ENCODE measurements around the gene ORAI2. TPM values are rescaled to one million over a fixed set of nuclear protein-coding genes. Genes with fewer than 3 reads are reported as not detected.

Gene ORAI2
- total RNA-seq, 2 experiments from 2014 or later: 51.9 to 58.3 TPM

GRCh38 chr7:102418592-102418991 lies 14.8 kb upstream of the ORAI2 start:
- Mint-ChIP-seq H3K27me3 (no peaks in the 10 kb centered on the region), H3K36me3 (peaks cover 29% of the 10 kb centered on the region), H3K9me3 (no peaks in the 10 kb centered on the region), H3K4me1 (peaks cover 48% of the 10 kb centered on the region), H3K27ac (no peak overlapping the region), H3K4me3 (no peak overlapping the region)
- DNase-seq (no peak), ATAC-seq (ENCODE audit: low read depth) (no peak)
- POLR2A ChIA-PET: no interaction called here

DNA sequence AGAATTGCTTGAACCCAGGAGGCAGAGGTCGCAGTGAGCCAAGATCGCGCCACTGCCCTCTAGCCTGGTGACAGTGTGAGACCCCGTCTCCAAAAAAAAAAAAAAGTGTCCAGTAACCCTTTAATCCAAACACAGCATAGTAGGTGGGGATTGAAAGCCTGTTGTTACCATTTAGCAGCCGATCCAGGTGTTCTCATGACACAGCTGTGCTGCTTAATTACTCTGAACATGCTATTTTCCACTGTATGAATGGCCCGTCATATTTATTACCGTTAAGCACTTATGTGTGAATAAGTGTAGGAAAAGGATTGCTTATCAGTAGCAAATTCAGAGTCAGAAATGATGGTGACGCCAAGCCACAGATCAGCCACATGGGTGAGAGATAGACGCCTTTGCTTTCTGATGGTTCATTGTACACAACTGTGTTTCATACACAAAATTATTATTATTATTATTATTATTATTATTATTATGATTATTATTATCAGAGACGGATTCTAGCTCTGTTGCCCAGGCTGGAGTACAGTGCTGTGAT lies 11.6 kb upstream of the ORAI2 start:
- peak overlapping the region; percentile 45 for H3K27ac Mint-ChIP-seq

GRCh38 chr7:102424129-102424551 lies 9.2 kb upstream of the ORAI2 start:
- Mint-ChIP-seq H3K27ac (peak overlapping the region; percentile 99), H3K36me3 (peaks cover 38% of the 10 kb centered on the region), H3K4me3 (no peak overlapping the region), H3K27me3 (no peaks in the 10 kb centered on the region), H3K9me3 (no peaks in the 10 kb centered on the region), H3K4me1 (peaks cover 42% of the 10 kb centered on the region)
- POLR2A ChIA-PET: interaction anchor here (0.5 to 4.0 kb wide), 3 partner anchors 9 to 11 kb away, joined by 3 to 88 read pairs (median 3); no protein-coding TSS in a partner anchor
- ATAC-seq (ENCODE audit: low read depth) (no peak), DNase-seq (no peak)

More for the DNA sequence above, 11.6 kb upstream of the ORAI2 start:
- DNase-seq (no peak), ATAC-seq (ENCODE audit: low read depth) (no peak)
- peaks cover 47% of the 10 kb centered on the region for H3K4me1 Mint-ChIP-seq
- H3K27me3 Mint-ChIP-seq: no peaks in the 10 kb centered on the region
- H3K9me3 Mint-ChIP-seq: no peaks in the 10 kb centered on the region
- POLR2A ChIA-PET: interaction anchor here (1.0 kb wide), 1 partner anchor 12 kb away, joined by 10 read pairs; the partner anchor contains the start of gene ORAI2
- no peak overlapping the region for H3K4me3 Mint-ChIP-seq
- H3K36me3 Mint-ChIP-seq: peaks cover 44% of the 10 kb centered on the region

DNA sequence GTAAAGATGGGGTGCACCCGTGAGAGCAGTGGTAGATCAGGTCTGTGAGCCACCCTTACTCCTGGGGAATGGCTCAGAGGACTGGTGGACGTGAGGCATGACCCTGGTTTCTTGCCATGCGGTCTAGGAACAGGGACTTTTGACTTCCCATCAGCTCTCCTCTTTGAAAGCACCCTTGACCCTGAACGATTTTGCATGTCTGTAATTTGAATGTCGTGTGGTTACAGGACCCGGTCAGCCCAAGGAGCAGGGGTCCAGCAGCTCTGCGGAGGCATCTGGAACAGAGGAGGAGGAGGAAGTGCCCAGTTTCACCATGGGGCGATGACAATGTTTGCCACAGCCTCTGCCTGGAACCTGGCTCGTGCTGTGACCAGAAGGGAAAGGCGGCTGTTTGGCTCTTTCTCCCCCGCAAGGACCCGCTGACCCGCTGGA lies 8.6 kb upstream of the ORAI2 start:
- H3K36me3 Mint-ChIP-seq: peaks cover 38% of the 10 kb centered on the region
- POLR2A ChIA-PET: interaction anchor here (0.5 to 4.0 kb wide), 8 partner anchors 7 to 39 kb away, joined by 3 to 88 read pairs (median 8); partner anchors contain the start of genes ALKBH4 and LRWD1
- H3K9me3 Mint-ChIP-seq: no peaks in the 10 kb centered on the region

DNA sequence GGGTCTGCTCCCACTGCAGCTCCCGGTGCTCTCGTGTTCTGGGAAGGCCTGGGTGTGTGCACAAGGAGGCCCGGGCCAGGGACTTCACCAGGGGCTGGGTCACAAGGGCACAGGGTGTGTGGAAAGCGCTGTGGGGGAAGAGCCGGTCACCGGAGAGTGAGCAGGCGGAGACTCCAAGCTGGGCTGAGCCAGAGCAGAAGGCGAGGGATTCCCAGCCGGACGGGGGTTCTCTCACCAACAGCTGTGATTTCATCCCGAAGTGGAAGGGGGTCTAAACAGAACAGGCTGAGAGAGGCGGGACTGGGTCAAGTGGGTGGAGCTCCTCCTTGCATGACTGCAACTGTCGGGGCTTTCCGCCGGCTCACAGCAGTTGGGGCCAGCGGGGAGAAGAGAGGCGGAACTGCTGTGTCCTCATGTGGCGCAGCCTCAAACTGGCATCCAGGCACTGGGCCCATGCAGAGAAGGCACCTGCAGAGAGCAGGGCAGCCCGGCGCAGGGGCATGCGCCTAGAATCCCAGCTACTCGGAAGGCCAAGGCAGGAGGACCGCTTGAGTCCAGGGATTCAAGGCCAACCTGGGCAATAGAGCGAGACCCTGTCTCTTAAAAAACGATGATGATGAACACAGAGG lies 7.6 kb upstream of the ORAI2 start:
- Mint-ChIP-seq H3K36me3 (peaks cover 33% of the 10 kb centered on the region), H3K4me3 (peak overlapping the region; percentile 89), H3K9me3 (no peaks in the 10 kb centered on the region), H3K27me3 (no peaks in the 10 kb centered on the region), H3K27ac (peak overlapping the region; percentile 99), H3K4me1 (peaks cover 45% of the 10 kb centered on the region)
- DNase-seq (peak; percentile 82), ATAC-seq (ENCODE audit: low read depth) (peak; percentile 84)
- POLR2A ChIA-PET: interaction anchor here (1.2 to 4.0 kb wide), 10 partner anchors 8 to 38 kb away, joined by 3 to 88 read pairs (median 11); partner anchors contain the start of genes ALKBH4, LRWD1 and PRKRIP1

More for the DNA sequence above, 8.6 kb upstream of the ORAI2 start:
- no peak for DNase-seq
- H3K27ac Mint-ChIP-seq: peak overlapping the region; percentile 99
- H3K4me3 Mint-ChIP-seq: peak overlapping the region; percentile 89
- peaks cover 47% of the 10 kb centered on the region for H3K4me1 Mint-ChIP-seq
- H3K27me3 Mint-ChIP-seq: no peaks in the 10 kb centered on the region
- ATAC-seq (ENCODE audit: low read depth): no peak

DNA sequence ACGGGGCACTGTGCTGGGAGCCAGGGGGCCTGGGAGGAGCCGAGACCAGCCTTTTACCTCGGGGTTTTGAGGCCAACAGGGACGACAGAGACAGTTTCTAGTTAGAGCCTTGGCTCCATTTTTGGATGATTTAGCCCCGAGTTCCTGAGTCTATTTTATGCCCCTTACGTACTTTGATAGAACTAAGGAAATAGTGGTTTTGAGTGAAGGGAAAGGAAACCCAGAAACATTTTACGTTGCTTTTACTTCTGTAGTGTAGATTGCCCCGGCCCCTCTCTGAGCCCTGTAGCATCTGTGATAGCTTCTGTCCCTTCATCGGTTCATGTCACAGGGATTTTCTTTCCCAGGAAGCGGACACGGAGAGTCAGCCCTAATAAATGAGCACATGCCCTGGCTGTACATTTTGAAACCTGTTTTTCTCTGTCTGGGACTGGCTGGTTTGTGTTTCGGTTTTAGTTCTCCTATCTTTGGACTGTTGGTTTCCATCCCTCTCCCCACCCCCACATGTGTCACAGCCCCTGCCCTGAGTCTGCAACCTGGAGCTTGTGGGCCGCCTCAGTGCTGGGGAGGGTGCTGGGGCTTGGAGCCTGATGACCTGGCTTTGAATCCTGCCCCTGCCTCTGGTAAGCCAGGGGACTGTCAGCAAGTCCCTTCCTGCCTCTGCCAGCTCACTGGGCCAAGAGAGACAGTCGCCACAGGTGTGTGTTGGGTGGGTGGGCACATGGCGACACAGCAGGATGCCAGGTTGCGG lies 6.9 kb upstream of the ORAI2 start:
- ATAC-seq (ENCODE audit: low read depth) (peak; percentile 67), DNase-seq (peak; percentile 69)
- no peaks in the 10 kb centered on the region for H3K27me3 Mint-ChIP-seq
- peaks cover 44% of the 10 kb centered on the region for H3K4me1 Mint-ChIP-seq
- H3K27ac Mint-ChIP-seq: peak overlapping the region; percentile 99
- POLR2A ChIA-PET: interaction anchor here (1.0 to 4.0 kb wide), 11 partner anchors 9 to 37 kb away, joined by 3 to 88 read pairs (median 11); partner anchors contain the start of genes ALKBH4, LRWD1 and PRKRIP1
- no peaks in the 10 kb centered on the region for H3K9me3 Mint-ChIP-seq
- H3K4me3 Mint-ChIP-seq: peak overlapping the region; percentile 89
- H3K36me3 Mint-ChIP-seq: peaks cover 30% of the 10 kb centered on the region

DNA sequence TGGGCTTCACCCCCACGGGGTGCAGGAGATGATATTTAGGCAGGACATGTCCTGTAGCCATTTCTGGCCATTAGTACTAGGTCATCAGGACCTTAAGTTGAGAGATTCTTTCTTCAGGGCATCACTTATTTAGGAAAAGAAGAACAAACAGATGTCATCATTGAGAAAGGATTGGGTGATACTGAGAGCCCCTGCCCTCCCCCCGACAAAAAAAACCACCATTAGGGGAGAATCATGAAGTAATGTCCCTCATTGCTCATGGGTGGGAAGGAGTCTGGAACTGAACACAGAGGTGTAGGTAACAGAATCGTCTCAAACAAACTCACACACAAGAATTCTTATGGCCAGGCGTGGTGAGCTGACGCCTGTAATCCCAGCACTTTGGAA lies 6.4 kb upstream of the ORAI2 start:
- H3K4me3 Mint-ChIP-seq: peak overlapping the region; percentile 89
- DNase-seq: no peak
- peak overlapping the region; percentile 99 for H3K27ac Mint-ChIP-seq
- POLR2A ChIA-PET: interaction anchor here (1.0 to 4.0 kb wide), 8 partner anchors 8 to 37 kb away, joined by 6 to 88 read pairs (median 12); partner anchors contain the start of genes ALKBH4, LRWD1 and PRKRIP1
- no peaks in the 10 kb centered on the region for H3K27me3 Mint-ChIP-seq
- peaks cover 26% of the 10 kb centered on the region for H3K36me3 Mint-ChIP-seq
- H3K9me3 Mint-ChIP-seq: no peaks in the 10 kb centered on the region
- ATAC-seq (ENCODE audit: low read depth): no peak
- H3K4me1 Mint-ChIP-seq: peaks cover 49% of the 10 kb centered on the region

DNA sequence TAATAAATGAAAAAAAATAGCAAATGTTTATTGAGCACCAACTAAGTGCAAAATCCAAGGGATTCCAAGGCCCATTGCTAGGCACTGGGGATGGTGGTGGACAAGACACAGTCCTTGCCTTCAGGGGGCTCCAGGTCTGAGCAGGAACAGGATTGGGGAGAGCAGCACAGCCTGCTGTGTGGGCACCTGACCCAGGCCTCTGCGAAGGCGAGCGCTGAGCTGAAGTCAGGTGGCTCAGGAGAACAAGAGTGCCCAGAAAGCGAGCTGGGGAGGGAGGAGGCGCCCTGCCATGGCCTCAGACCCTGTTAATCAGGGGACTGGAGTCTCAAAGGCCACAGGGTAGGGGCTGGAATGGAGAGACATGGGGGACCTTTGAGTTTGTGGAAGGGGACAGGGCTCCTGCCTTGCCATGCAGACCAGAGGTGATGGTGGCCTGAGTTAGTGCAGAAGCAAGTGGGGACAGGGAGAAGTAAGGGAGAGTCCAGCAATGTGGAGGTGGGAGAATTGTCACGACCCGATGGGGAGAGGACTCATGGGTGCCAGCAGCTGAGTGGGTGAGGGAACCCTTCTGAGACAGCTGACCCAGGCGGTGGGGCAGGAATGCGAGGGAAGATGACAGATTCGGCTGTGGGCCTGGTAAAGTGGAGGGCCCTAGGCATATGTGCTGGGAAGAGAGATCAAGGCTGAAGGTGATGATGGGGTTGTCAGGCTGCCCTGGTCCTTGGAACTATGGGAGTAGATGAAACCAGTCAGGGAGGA lies 4.1 kb upstream of the ORAI2 start:
- H3K36me3 Mint-ChIP-seq: peaks cover 23% of the 10 kb centered on the region
- H3K4me3 Mint-ChIP-seq: no peak overlapping the region
- H3K4me1 Mint-ChIP-seq: peaks cover 53% of the 10 kb centered on the region
- DNase-seq: no peak
- no peaks in the 10 kb centered on the region for H3K9me3 Mint-ChIP-seq
- ATAC-seq (ENCODE audit: low read depth): no peak
- no peaks in the 10 kb centered on the region for H3K27me3 Mint-ChIP-seq
- peak overlapping the region; percentile 73 for H3K27ac Mint-ChIP-seq
- POLR2A ChIA-PET: interaction anchor here (1.1 to 1.6 kb wide), 2 partner anchors 12 to 13 kb away, joined by 3 to 4 read pairs; no protein-coding TSS in a partner anchor

DNA sequence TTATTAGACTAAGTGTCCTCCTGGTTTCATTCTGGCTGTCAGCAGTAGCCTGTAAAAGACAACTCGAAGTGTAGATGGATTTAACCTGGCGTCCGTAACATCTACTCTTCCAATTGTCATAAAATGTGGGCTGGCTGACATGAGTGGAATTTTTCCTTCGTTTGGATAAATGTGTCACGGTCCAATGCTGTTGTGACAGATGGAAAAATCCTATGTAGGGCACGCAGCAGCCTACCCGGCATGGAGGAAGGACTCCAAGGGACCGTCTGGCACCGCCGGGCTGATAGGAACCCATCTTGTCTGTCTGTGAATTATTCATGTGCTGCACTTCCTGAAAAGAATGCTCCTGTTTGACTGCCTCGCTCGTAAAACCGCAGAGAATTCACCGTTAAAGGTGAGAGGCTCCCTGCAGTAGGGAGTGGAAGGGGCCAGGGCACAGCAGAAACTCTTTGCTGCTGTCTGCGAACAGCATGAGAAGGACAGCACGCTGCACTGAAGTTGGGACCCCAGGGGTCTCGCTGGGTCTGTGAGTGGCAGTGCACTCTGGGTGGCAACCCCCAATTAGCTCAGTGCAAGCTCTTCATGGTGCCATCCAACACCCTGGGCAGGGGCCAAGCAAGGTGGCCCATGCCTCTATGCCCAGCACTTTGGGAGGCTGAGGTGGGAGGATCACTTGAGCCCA lies 1.6 kb upstream of the ORAI2 start:
- H3K4me3 Mint-ChIP-seq: peak overlapping the region; percentile 78
- H3K9me3 Mint-ChIP-seq: no peaks in the 10 kb centered on the region
- DNase-seq: peak; percentile 59
- peaks cover 18% of the 10 kb centered on the region for H3K36me3 Mint-ChIP-seq
- ATAC-seq (ENCODE audit: low read depth): peak; percentile 40
- H3K27ac Mint-ChIP-seq: peak overlapping the region; percentile 93
- H3K4me1 Mint-ChIP-seq: peaks cover 41% of the 10 kb centered on the region
- POLR2A ChIA-PET: interaction anchor here (0.5 to 4.3 kb wide), 3 partner anchors 14 to 32 kb away, joined by 3 to 37 read pairs (median 3); no protein-coding TSS in a partner anchor
- no peaks in the 10 kb centered on the region for H3K27me3 Mint-ChIP-seq

GRCh38 chr7:102432442-102433218 lies 745 bp upstream of the ORAI2 start:
- ATAC-seq (ENCODE audit: low read depth): peak; percentile 26
- DNase-seq: peak; percentile 50
- H3K27me3 Mint-ChIP-seq: no peaks in the 10 kb centered on the region
- peaks cover 38% of the 10 kb centered on the region for H3K4me1 Mint-ChIP-seq
- peak overlapping the region; percentile 78 for H3K4me3 Mint-ChIP-seq
- H3K36me3 Mint-ChIP-seq: peaks cover 15% of the 10 kb centered on the region
- POLR2A ChIA-PET: interaction anchor here (0.5 to 4.3 kb wide), 5 partner anchors 10 to 35 kb away, joined by 3 to 37 read pairs (median 3); no protein-coding TSS in a partner anchor
- peak overlapping the region; percentile 93 for H3K27ac Mint-ChIP-seq
- no peaks in the 10 kb centered on the region for H3K9me3 Mint-ChIP-seq

- Mint-ChIP-seq H3K4me1 (peaks cover 35% of the 10 kb centered on the region), H3K27ac (peak overlapping the region; percentile 86), H3K9me3 (no peaks in the 10 kb centered on the region), H3K36me3 (peaks cover 15% of the 10 kb centered on the region), H3K27me3 (no peaks in the 10 kb centered on the region), H3K4me3 (peak overlapping the region; percentile 90)
- POLR2A ChIA-PET: interaction anchor here (0.6 to 4.3 kb wide), 8 partner anchors 8 to 1268 kb away, joined by 3 to 37 read pairs (median 4); no protein-coding TSS in a partner anchor
- ATAC-seq (ENCODE audit: low read depth) (peak; percentile 23), DNase-seq (no peak)
These were observed 688 bp downstream of the ORAI2 start for GRCh38 chr7:102434039-102434486.
